ENCODE measurements around the gene BTBD9. TPM values are rescaled to one million over a fixed set of nuclear protein-coding genes. Genes with fewer than 3 reads are reported as not detected.

Gene BTBD9
- total RNA-seq, 1 experiment from 2014 or later: 8.9 TPM

GRCh38 chr6:38161331-38161730, 478.4 kb downstream of the BTBD9 start:
- Histone ChIP-seq H2BK15ac (ENCODE audit: low read depth, low read length) (no peak overlapping the region), H4K5ac (ENCODE audit: insufficient read length, low read depth, low read length) (no peak overlapping the region), H3K4me1 (ENCODE audit: insufficient read depth, low read length) (no peaks in the 10 kb centered on the region), H3K9ac (ENCODE audit: extremely low read depth, insufficient read length, low read length) (no peak overlapping the region), H3K23me2 (ENCODE audit: insufficient read length, low read depth, low read length, poor library complexity, severe bottlenecking) (no peaks in the 10 kb centered on the region), H2AK5ac (ENCODE audit: insufficient read length, low read length) (no peak overlapping the region), H3K79me2 (ENCODE audit: insufficient read depth, low read length) (no peaks in the 10 kb centered on the region), H3K79me1 (ENCODE audit: insufficient read depth, low read depth, low read length, poor library complexity, severe bottlenecking) (no peaks in the 10 kb centered on the region), H3K4me2 (ENCODE audit: insufficient read depth, insufficient read length, low read length) (no peak overlapping the region), H2BK120ac (ENCODE audit: low read depth, low read length, poor library complexity, severe bottlenecking) (no peak overlapping the region), H4K91ac (ENCODE audit: insufficient read length, low read depth, low read length) (no peak overlapping the region), H2AFZ (ENCODE audit: low read length) (no peak overlapping the region), H3K27me3 (ENCODE audit: insufficient read depth, low read length) (no peaks in the 10 kb centered on the region), H3K18ac (ENCODE audit: insufficient read length, low read depth, low read length) (no peak overlapping the region), H2BK20ac (ENCODE audit: low read depth, low read length, poor library complexity, severe bottlenecking) (no peak overlapping the region), H2BK12ac (ENCODE audit: insufficient read length, low read depth, low read length) (no peak overlapping the region), H3K9me3 (ENCODE audit: control insufficient read depth, low read depth, low read length) (no peaks in the 10 kb centered on the region), H4K20me1 (ENCODE audit: control insufficient read depth, insufficient read depth, insufficient read length) (no peaks in the 10 kb centered on the region), H3K56ac (ENCODE audit: insufficient read length, low read depth, low read length) (no peak overlapping the region), H3K27ac (ENCODE audit: insufficient read length, low read depth, low read length) (no peak overlapping the region), H3K4ac (ENCODE audit: low read depth, low read length) (no peak overlapping the region), H3K23ac (ENCODE audit: insufficient read length, low read depth, low read length) (no peak overlapping the region), H3T11ph (ENCODE audit: low read length) (no peak overlapping the region), H4K8ac (replicated peaks; ENCODE audit: insufficient read length, low read depth, low read length) (no peak overlapping the region), H2BK5ac (ENCODE audit: insufficient read length, low read length) (no peak overlapping the region), H3K14ac (ENCODE audit: insufficient read depth, low read length) (no peak overlapping the region)
- no peaks in the 10 kb centered on the region for H3K9me3 Mint-ChIP-seq
- peaks cover 2 to 12% (median 4%) of the 10 kb centered on the region in 3 experiments; a peak in 5 of 7 replicates for H3K36me3 Mint-ChIP-seq (ENCODE audit: insufficient read depth in 1 of 3, low read depth in 3 of 3)
- H3K4me3 Mint-ChIP-seq: no peak overlapping the region
- DNase-seq: no peak
- no CpG with 5 or more reads among the region's 15 CpGs for WGBS (ENCODE audit: extremely low coverage, insufficient read length, low lambda C conversion rate)
- H3K4me1 Mint-ChIP-seq: peaks cover 3 to 9% of the 10 kb centered on the region in 2 experiments; a peak in 3 of 4 replicates
- H3K27ac Mint-ChIP-seq: peak overlapping the region in 1 of 3 experiments; percentile 72; a peak in 1 of 7 replicates
- no peaks in the 10 kb centered on the region; the same call in 1 of the 2 replicates for H3K27me3 Mint-ChIP-seq (ENCODE audit: low read depth)
- TF ChIP-seq CTCF (conservative IDR thresholded peaks at IDR 0.05): no peak

All from H9 (cell line).